Fibroblast of upper back skin (primary cell): ENCODE data around the gene ZNF436.
"Not testable (repeated sequence)": the region's sequence is repeated elsewhere in the genome, so short reads cannot be mapped to it uniquely, and the experiment has no call there.

Experiments
- DNase-seq: peaks from one replicate; pipeline ENCODE4 v3.0.0-alpha.2; 2013

The ZNF436 gene

DNA sequence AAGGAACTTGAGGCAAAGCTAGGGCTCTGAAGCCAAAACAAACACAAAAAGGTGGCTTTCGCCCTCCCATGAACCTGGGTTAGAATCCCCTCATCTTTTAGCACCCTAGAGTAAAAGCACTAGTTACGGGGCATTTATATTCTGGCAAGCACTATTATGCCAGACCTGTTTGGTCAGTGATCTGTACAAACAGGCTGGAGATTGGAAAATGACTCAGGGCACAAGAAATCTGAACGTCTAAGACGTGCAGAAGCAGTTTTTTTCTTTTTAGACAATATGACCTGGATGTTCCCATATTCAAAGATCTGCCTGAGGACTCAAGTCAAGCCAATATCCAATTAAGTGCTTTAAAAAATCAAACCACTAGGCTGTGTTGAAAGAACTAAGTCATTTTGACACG lies 3.0 kb downstream of the ZNF436 start:
- no peak for DNase-seq

DNA sequence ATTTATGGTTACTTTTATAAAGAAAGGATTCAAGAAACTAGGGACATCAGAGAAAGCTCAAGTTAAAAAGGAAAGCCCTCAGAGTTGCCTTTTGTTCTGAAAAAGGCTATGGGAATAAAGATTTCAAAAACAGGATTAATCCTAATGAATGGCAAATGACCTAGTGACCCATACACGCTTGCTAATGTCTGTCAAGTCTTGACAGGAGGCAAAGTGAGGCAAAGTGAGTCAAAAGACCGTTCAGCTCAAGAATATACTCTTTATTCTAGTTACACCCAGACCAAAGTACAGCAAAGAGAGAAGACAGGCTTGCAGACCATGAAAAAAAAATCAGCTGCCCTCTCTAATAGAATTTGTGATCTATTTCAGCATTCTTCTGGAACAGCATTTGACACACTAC lies 3.5 kb downstream of the ZNF436 start:
- no peak for DNase-seq

DNA sequence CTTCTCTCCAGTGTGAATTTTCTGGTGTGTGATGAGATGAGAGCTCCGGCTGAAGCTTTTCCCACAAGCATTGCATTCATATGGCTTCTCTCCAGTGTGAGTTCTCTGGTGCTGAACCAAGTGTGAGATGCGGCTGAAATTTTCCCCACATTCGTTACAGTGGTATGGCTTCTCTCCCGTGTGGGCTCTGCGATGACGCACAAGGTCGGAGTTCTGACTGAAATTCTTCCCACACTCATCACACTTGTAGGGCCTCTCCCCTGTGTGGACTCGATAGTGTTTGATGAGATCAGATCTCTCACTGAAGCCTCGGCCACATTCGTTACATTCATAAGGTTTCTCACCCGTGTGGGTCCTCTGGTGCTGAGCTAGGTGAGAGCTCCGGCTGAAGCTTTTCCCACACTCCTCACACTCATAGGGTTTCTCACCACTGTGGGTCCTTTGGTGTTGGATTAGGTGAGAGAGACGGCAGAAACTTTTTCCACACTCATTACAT lies 7.4 kb downstream of the ZNF436 start:
- no peak for DNase-seq

DNA sequence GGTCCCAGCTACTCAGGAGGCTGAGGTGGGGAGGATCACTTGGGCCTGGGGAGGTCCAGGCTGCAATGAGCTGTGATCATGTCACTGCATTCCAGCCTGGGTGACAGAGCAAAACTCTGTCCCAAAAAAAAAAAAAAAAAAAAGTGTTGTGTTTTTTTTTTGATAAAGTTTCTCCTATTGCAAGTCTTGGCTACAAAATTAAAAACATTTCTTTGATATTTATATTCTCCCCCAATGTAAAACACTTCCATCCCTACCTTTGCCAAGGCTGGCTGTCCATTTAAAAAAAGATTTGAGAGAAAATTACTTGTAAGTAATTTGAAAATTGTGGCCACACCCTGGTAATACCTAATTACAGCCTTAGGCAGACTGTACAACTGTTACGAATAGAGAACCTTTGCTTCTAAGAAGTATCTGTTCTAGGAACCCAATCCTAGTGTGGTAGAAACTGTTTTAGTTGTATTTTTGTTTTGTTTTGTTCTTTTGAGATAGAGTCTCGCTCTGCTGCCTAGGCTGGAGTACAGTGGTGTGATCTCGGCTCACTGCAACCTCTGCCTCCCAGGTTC lies 11.2 kb downstream of the ZNF436 start:
- DNase-seq = no peak

DNA sequence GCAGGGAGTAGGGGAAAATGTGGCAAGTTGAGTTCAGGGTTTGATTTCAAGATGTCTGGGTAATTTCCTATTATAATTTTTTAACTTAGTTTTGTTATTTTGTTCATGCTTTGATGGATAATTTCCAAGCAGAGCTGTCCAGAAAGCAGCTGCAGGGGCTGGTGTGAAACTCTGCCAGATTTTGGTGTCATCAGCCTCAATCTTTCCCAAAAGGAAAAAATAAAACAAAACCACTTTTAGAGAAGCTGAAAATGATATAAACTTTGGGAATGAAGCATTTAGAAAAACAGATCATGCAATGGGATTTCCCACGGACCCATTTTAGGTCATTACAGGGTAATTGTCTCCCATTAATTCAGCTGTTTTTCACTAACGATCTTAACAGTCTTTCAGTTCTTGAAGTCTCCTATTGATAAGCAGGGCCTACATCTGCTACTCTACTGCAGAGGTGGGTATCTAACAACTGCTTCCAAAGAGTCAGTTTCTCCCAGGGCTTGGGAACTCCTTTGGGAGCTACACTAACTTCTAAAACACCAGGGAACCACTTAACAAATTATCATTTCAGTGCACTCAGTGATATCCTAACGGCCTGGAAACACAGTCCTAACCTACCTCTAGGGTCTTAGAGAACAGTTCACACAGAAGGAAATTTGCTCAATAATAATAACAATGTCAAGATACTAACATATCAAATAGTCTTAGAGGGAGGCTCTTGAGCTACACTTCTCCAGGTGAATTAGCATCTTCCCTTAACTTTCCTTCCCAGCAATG lies 12.3 kb downstream of the ZNF436 start:
- DNase-seq = no peak

DNA sequence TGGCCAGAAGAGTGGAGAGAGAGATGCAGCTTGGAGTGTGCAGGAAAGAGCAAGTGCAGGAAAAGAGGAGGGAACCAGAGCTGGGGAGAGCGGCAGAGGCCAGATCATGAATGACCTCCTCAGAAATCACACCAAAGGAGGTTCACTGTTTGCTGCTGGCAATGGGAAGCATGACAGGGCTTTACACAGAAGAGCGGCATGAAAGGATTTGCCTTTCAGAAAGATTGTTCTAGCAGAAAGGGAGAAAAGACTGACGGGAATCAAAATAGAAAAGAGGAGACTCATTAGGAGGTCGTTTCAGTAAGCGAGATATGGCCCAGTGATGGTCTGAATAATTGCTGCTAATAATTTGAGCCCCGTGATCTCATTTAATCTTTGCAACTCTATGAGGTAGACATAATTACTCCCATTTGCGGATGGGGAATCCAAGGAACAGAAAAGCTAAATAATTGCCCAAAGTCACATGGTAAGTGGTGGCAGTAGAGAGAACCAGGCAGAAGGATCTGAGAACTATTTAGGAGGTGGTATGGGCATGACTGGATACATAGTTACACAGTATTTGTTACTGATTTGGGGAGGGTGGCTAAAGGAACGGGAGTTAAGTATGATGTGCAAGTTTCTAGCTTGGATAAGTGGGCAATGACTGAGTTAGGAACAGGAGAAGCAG lies 13.0 kb downstream of the ZNF436 start:
- DNase-seq = no peak

DNA sequence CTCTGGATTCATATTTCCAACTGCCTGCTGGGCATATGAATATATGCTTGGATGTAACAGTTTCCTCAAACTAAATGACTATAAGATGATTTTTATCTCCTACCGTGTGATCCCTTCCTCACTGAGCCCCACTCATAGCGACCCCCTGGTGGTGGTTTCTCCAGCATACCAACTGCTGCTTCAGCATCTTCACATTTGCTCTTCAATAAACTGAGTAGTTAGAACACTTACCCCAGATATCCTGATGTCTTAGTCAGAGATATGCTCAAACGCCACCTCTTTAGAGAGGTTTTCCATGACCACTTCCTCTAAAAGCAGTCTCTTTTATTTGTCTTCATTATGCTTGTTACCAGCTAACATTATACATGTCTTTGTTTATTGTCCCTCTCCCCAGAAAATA lies 15.4 kb downstream of the ZNF436 start:
- no peak for DNase-seq

DNA sequence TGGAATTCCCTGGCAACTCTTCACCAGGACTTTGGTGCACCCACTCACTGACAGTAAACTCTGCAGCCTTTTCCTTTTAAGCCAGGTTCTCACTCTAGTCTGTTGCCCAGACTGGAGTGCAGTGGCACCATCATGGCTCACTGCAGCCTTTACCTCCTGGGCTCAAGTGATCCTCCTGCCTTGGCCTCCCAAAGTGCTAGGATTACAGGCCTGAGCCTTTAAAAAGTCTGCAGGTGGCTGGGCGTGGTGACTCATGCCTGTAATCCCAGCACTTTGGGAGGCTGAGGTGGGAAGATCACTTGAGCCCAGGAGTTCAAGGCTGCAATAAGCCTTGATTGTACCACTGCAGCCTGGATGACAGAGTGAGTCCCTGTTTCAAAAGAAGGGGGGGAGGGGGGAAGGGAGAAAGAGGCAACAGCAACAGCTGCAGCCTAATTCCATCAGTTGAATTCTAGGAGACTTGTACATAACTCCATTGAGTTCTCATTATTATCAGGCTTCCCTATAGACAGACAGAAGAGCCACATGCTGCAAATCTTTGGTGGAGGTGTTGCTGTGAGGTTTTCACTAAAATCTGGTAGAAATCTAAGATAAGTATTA lies 17.4 kb downstream of the ZNF436 start:
- DNase-seq = no peak

DNA sequence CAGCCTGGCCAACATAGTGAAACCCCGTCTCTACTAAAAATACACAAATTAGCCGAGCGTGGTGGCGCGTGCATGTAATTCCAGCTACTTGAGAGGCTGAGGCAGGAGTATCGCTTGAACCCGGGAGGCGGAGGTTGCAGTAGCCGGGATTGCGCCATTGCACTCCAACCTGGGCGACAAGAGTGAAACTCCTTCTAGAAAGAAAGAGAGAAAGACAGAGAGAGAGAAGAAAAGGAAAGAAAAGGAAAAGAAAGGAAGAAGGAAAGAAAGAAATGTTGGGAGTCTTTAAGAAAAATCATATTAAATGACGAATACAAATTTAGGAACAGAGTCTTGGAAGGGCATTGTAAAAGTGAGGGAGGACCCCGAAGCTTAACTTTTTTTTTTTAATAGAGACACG lies 23.7 kb downstream of the ZNF436 start:
- no peak for DNase-seq

DNA sequence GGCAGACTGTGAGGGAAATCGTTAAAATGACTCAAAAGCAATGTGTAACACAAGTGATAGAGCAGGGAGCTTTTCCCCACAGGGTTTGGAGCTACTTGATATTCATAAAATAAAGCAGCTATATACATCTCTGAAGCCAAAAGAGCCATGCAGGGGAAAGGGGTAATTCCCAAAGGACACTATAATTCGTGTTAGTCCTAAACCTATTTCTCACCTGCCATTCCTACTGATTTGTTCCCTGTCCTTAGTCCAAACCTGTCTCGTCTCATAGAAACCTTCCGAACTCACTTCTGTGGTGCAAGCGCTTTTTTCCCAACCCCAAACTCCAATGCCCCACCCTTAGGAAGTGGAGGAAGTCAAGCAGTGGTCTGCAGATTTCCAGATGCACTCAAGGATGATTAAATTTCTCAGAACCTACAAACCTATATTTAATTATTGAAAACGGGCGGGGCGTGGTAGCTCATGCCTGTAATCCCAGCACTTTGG lies 24.6 kb downstream of the ZNF436 start:
- DNase-seq = peak; percentile 26

DNA sequence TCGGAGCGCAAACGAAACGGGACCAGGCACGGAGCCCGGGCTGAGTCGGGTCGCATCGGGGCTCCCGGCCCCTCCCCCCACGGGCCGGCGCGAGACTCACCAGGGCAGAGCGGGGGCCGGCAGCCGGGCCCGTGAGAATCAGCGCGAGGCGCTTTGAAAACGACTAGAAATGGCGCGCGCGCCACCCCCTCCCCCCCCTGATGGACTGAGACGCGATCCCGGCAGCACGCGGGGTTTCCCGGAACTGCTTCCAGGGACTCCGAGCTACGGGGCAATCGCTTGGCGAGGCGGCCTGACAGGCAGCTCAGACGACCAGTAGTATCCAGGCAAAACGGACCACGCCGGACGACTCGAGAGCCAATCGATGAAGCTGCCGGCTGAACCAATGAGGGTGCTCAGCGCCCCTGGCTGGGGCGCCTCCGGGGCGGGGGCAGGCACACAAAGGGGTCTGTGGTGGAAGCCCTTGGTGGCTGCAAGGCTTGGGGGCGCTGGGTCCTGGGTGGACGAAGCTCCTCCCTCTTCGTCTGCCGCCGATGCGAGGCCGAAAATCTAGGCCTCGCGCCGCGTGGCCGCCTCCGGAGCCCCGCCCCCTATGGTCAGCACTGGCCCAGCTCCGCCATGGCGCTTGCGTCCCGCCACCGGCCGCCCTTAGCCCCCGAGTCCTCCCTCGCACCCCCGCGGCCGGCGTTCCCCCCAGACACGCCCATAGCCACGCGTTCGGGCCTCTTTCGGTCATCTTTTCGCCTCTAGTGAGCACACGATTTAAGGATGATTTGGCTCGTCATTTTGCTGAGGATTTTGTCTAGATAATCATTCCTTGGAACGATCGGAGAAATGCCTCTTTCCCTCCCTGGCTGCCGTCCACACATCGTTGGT lies 25.3 kb downstream of the ZNF436 start, which contains the start of gene HNRNPR:
Gene HNRNPR (minus strand): TSS at position 174 of the 876 bp plus-strand sequence. CDS start 3,276 bp downstream, outside the sequence.
- peak; percentile 100 for DNase-seq

DNA sequence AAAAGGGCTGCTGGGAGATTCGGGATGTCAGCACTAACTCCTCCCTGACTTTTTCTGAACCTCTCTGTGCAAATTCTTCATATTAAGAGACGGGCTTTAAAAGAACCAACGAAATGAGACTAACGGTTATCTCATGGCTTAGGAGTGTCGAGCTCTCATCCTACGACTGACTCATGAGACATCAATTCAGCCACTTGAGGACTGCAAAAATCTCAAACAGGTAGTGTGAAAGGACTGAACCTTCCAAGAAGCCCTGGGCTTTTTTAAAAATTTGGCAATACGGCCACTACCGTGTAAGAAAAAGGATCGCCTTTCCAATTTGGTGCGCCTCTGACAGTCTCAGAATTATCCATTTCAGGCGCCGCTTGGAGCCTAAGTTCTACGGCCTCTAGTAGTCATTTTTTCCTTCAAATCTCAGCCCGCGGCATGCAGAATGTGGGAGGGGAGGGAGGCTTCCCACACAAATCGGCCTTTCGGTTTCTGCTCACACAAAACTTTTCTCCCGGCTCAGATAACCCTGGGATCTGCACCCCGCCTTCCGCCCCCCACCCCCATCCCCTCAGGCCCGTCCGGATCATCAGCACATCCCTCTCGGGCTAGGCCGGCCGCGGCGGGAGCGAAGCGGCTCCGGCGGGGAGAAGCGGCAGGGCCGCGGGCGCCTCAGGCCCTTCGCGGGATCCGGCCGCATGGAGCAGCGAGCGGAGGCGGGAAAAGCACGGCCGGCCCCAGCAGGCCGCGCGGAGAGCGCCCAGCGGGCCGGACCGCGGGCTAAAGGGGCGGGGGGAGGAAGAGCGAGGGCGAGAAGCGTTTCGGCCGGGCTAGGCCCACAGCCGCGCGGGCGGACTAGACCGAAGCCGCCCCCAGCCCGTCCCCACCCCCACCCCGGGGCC lies 26.2 kb downstream of the ZNF436 start:
- DNase-seq = peak; percentile 91

DNA sequence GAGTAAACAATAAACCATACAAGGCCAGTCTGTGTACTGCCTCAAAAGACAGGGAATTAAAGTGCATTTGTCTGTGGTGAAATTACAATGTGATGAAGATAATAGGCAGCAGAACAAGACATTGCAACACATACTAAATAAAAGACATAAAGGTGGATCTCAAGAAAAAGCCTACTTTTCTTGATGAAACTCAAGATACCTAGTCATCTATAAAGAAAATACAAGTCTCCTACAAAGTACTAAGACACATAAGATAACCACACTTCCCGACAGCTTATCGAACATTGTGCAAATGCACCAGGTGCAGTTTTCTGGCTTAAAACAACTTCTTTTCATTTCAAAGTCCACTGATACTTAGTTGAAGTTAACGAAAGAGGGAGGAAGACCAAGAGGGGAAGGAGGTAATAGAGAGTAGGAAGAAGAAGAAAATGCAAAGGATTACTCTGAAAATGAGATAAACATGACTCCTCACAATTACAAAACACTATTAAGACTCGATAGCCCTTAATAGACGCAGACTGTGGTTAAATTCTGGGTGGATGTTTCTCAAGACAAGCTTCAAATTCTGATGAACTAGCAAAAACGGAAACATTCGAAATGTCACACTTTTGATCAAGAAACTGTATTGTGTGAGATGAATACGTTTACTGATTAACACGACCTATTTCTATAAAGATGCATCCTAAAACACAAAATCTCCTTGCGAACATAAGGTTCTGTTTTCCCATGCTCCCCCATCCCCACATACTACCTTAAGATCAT lies 27.5 kb downstream of the ZNF436 start:
- no peak for DNase-seq

DNA sequence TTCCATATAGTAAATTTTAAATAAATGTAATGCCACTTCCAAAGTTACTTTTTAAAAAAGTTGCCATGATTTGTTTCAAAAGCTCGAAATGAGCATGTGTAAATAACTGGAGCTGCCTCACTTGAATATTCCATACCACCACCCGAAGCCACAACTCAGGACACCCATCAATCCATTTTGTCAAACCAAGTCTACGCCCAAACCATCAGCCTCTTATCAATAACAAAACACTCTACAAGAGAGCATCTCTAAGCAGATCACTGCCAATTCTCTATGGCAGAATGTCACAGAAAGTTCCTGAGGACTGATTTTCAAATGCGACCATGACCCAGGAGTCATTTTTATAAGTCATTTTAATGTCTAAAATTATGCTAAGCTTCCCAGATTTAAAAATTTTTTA lies 30.0 kb downstream of the ZNF436 start:
- no peak for DNase-seq

DNA sequence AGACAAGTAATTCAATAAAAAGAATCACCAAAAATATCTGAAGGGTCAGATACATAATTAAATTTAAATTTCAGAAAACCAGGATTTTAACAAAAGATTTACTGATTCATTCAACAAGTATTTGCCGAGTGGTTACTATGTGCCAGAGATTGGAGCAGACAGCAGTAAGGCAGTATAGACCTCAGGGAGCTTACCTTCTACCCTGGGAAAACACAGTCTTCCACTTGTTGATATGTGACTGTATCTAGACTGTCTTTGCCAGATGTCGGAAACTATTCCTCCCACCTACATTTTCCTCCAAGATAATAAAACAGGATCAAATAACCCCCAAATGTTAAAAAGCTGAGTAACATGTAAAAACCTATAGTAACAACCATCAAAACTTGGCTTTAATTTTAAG lies 31.8 kb downstream of the ZNF436 start:
- DNase-seq = peak; percentile 14

DNA sequence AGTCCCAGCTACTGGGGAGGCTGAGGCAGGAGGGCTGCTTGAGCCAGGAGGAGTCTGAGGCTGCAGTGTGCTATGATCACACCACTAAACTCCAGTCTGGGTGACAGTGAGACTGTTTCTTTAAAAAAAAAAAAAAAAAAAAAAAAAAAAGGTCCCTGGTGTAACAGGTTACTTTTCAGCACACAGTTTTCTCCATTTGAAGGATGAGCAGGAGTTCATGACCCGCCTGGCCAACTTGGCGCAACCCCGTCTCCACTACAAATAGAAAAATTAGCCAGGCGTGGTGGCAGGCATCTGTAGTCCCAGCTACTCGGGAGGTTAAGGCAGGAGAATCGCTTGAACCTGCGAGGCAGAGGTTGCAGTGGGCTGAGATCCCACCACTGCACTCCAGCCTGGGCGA lies 37.9 kb downstream of the ZNF436 start:
- DNase-seq = no peak

DNA sequence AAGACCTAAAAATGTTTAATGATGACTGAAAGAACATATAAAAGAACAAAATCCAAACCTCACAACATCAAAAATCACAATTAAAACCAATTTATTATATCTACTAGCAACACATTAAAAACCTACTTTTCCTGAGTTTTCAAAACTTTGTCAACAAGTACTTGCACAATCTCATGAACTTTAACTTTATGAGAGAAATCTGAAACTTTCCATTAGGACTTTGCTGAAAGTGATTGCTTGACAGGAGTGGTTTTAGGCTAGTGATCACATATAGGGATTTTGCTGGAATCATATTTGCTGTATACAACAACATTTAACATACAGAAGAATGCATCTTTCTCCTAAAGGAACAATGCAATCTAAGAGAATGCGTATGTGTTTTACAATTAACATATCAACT lies 38.8 kb downstream of the ZNF436 start:
- DNase-seq = no peak

DNA sequence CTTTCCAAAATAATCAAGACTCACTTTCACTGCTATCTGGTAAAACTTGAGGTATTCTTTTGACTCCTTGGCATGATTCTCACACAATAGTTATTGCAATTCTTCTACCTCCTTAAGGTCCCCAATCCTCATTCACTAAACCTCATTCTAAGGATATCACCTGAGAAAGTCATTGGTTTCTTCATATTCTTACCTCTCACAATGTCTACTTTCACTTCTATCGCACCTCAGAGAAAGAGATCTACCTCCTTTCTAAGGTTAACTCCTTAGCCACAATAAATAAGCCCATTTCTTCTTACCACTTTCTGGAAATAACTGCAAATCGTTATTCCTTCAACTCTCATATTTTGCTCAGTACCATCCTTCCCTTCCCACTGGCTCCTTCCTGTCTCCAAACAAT lies 44.2 kb downstream of the ZNF436 start:
- DNase-seq = no peak

DNA sequence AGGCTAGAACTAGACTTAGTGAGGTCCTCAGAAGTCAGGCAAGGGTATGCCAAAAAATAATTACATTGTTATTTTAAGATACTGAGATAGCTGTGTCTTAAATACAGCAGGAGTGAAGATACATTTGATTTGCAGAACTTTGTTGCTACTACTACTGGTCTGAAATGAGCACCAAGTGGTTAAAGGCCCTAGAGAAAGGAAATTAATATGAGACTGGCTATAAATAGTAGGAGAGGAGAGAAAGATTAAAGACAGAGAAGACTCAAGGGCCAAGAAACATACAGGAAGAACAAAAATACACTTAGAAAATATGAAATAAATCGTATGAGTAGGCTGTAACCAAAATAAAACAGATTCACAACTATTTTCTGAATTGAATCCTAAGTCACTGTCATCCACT lies 46.9 kb downstream of the ZNF436 start:
- DNase-seq = no peak

DNA sequence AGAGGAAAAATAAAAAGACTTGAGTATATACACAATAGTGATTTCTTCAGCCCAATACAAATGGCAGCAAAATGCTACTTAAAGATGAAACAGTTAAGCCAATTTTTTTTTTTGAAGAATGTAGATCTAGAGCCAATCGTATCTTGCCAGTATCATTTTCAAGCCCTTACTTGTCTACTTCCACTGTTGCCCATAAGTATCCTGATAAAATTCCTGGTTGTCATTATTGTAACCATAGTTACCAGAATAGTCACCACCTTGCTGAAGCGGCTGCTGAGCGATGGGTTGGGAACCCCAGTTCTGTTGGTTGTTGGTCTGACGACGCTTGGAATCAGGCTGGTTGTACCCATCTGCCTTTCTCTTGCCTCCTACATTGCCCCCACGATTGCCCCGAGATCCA lies 59.4 kb downstream of the ZNF436 start:
- not testable (repeated sequence) for DNase-seq
